GM12873 (cell line): Measurements from ENCODE around the gene TBRG4.

Experiments
- CTCF ChIP-seq: IDR thresholded peaks from 2 replicates; pipeline ENCODE4 v1.5.1; 2012; ENCODE audit warnings: low read depth, mild to moderate bottlenecking, moderate library complexity, low read length, control low read depth; ENCODE audit not compliant: insufficient read depth; ENCODE audit errors: missing control alignments

Gene TBRG4

GRCh38 chr7:45080958-45081669, 30.4 kb downstream of the TBRG4 start:
- peak; percentile 23 for TF ChIP-seq CTCF

- TF ChIP-seq CTCF = no peak
Observed at GRCh38 chr7:45080265-45080957, 31.1 kb downstream of the TBRG4 start.

GRCh38 chr7:45078125-45078681, 33.3 kb downstream of the TBRG4 start:
- no peak for TF ChIP-seq CTCF

- no peak for TF ChIP-seq CTCF
Observed at GRCh38 chr7:45077579-45077978, 33.9 kb downstream of the TBRG4 start.

GRCh38 chr7:45076946-45077345, 34.6 kb downstream of the TBRG4 start:
- TF ChIP-seq CTCF = no peak

- no peak for TF ChIP-seq CTCF
Observed at GRCh38 chr7:45075871-45076796, 35.4 kb downstream of the TBRG4 start.

GRCh38 chr7:45075355-45075644, 36.2 kb downstream of the TBRG4 start:
- TF ChIP-seq CTCF = no peak
